Limb (tissue), 2 donors: ENCODE data around the gene TRMT1.
"Not testable (repeated sequence)": the region's sequence is repeated elsewhere in the genome, so short reads cannot be mapped to it uniquely, and the experiment has no call there.

Source experiments
- DNase-seq, 2 donors: peaks; one replicate each; pipeline ENCODE4 v3.0.0-alpha.2; 2016; ENCODE audit errors: extremely low spot score in 2 of 2

Gene TRMT1

DNA sequence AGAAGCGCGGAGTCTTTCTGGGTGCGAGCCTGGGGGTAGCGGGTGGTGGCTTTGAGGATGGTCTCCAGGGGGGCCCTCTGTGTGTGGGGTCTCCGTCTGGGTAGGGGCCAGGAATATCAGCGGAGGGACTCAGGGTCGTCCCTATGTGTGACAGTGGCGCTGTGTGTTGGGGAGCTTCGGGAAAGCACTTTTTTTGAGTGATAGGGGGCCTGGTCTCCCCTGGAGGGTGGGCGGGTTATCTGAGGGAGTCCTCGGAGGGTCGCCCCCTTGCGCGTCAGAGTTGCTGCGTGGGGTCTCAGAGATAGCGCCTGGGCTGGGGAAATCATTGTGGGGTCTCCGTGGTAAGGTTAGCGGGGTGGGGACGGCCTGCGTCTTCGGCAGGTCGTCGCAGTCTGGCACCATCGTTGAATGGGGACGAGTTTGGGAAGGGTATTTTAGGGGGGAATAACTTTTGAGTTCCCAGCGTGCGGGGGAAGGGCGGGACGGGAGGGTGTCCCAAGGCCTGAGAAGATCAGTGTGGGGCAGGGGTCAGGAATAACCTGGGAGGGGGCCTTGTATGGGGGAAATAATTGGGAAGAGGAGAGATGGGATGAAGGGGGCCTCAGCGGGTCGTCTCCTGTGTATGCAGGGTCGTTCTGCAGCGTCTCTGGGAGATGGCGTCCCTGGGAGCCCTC lies 34.5 kb upstream of the TRMT1 start:
- DNase-seq: no peak

- DNase-seq: peak; percentile 94 to 98
These were observed 33.8 kb upstream of the TRMT1 start, which contains the start of the genes IER2 and STX10 for GRCh38 chr19:13150187-13150930. Gene IER2, plus strand, starts transcription at chr19:13150411. Its CDS starts 2,776 bp downstream, at chr19:13153187. Gene STX10, minus strand, starts transcription at chr19:13150375. Its CDS starts 202 bp downstream, at chr19:13150173.

GRCh38 chr19:13149628-13150186 lies 33.2 kb upstream of the TRMT1 start:
- DNase-seq: no peak

DNA sequence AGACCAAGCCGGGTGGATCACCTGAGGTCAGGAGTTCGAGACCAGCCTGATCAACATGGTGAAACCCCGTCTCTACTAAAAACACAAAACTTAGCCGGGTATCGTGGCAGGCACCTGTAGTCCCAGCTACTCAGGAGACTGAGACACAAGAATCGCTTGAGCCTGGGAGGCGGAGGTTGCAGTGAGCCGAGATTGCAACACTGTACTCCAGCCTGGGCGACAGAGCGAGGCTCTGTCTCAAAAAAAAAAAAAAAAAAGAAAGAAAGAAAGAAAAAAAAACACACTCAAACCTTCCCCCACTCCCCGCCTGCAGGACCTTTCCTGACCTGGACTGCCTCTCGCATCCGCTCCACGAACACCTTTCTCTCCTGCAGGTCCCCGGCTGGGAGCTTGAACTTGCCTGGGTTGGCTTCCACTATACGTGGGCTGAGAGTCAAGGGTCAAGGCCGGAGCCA lies 32.7 kb upstream of the TRMT1 start:
- not testable (repeated sequence) for DNase-seq

DNA sequence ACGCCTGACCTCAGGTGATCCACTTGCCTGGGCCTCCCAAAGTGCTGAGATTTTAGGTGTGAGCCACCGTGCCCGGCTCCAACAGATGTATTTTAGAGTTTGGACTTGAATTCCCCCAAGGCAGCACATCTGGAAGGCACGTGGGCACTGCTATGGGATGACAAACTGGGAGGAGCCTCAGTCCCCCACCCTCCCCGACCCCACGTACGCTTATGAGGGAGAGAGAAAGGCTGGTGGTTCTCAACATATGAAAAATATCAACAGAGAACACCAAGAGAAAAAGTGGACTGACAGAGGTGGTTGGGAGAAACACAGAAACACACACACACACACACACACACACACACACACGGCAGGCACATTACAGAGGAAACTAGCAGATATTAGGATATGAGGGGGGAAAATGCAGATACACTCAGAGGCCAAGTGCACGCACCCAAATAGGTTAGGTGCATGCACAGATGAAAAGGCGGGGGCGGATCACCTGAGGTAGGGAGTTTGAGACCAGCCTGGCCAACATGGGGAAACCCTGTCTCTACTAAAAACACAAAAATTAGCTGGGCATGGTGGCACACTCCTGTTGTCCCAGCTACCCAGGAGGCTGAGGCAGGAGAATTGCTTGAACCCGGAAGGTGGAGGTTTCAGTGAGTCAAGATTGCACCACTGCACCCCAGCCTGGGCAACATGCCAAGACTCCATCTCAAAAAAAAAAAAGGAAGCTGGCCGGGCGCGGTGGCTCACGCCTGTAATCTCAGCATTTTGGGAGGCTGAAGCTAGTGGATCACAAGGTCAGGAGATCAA lies 30.4 kb upstream of the TRMT1 start:
- no peak for DNase-seq

DNA sequence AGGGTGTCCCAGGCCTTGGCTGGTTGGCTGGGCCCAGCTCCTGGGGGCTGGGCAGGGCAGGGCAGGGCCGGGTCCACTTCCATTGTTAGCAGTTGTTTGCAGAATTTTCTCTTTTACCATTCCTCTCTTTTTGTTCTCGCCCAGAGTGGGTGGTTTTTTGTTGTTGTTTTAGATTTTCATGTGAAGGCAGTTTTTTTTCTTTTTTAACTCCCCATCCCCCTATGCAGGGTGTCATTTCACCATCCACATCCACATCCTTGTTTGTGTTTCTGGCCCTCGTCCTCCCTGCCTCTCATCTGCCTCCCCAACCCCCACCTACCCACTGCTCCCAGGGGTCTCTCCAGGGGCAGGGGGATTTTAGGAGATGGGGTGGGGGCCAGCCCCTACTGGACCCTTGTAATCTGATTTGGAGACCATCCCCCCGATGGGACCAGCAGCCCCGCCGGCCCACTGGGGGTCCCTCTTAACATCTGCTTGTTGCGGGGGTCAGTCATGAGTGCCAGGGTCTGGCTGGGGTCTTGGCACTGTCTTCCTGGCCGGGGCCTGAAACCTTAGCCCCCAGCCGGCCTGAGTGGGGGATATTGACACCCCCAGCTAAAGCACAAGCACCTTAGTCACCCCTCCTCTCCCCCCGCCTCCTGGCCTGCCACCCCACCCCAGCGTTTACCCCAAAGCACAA lies 23.2 kb upstream of the TRMT1 start:
- no peak for DNase-seq

DNA sequence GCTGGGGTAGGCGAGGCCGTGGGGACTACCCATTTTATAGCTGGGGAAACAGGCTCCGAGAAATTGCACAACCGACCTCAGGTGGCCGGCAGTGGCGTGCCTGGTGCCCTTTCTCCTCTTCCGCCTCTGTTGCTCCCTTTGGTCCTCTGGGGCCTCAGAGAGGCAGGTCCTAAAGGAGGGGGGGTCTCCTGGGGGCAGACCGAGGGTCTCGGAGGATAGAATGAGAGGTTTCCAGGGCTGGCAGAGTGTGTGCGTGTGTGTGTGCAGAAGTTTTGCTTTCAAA lies 22.3 kb upstream of the TRMT1 start:
- DNase-seq: no peak

DNA sequence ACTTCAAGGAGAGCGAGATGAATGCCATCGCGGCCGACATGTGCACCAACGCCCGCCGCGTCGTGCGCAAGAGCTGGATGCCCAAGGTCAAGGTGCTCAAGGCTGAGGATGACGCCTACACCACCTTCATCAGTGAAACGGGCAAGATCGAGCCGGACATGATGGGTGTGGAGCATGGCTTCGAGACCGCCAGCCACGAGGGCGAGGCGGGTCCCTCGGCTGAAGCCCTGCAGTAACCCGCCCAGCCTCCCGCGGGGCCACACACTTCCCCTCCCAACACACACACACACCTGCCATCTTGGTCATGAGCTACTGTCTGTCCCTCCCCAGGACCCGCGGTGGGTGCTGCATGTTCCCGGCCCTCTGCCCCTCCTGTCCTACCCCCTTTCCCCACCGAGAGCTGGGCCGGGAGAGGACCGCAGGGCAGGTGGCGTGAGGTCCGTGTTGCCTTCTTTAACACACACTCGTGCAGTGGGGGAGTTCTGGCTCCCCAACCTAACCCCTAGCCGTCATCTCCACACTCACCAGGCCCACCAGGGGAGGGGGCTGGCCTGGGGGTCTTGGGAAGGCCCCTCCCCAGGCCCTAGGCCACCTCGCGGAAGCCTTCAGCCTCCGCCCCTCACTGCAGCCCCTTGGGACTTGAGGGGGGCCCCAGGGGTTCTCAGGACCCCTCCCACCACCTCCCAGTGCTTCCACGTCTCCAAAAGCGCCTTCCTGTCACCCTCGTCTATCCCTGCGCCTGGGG lies 21.8 kb upstream of the TRMT1 start:
- DNase-seq: no peak

GRCh38 chr19:13137290-13137794 lies 20.8 kb upstream of the TRMT1 start:
- no peak for DNase-seq

DNA sequence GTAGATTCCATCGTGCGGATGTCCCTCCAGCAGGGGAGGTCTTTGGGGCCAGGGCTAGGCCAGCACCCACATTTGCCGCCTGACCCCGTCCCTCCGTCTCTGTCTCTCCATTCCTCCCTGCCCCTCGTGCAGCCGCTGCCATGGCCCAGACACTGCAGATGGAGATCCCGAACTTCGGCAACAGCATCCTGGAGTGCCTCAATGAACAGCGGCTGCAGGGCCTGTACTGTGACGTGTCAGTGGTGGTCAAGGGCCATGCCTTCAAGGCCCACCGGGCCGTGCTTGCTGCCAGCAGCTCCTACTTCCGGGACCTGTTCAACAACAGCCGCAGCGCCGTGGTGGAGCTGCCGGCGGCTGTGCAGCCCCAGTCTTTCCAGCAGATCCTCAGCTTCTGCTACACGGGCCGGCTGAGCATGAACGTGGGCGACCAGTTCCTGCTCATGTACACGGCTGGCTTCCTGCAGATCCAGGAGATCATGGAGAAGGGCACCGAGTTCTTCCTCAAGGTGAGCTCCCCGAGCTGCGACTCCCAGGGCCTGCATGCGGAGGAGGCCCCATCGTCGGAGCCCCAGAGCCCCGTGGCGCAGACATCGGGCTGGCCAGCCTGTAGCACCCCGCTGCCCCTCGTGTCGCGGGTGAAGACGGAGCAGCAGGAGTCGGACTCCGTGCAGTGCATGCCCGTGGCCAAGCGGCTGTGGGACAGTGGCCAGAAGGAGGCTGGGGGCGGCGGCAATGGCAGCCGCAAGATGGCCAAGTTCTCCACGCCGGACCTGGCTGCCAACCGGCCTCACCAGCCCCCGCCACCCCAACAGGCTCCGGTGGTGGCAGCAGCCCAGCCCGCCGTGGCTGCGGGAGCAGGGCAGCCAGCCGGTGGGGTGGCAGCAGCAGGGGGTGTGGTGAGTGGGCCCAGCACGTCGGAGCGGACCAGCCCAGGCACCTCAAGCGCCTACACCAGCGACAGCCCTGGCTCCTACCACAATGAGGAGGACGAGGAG lies 18.8 kb upstream of the TRMT1 start:
- DNase-seq: no peak

- DNase-seq: no peak
These were observed 18.1 kb upstream of the TRMT1 start for GRCh38 chr19:13134626-13135025.

DNA sequence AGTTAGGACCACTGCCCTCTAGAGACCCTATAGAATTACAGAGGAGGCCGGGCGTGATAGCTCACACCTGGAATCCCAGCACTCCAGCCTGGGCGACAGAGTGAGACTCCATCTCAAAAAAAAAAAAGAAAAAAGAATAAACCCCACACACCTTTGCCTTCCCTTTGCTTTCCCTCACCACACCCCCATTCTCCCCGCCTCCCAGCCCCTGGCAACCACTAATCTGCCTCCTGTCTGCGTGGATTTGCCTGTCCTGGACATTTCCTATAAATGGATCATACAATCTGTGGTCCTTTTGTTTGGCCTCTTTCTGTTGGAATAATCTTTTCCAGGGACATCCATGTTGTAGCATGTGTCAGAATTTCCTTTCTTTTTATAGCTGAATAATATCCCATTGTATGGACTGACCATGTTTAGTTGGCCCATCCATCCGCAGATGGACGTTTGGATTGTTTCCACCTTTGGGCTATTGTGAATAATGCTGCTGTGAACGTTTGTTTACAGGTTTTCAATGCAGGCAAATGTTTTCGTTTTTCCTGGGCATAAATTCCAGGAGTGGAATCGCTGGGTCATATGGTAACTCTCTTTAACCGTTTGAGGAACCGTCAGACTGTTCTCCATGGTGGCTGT lies 16.8 kb upstream of the TRMT1 start:
- DNase-seq: no peak

DNA sequence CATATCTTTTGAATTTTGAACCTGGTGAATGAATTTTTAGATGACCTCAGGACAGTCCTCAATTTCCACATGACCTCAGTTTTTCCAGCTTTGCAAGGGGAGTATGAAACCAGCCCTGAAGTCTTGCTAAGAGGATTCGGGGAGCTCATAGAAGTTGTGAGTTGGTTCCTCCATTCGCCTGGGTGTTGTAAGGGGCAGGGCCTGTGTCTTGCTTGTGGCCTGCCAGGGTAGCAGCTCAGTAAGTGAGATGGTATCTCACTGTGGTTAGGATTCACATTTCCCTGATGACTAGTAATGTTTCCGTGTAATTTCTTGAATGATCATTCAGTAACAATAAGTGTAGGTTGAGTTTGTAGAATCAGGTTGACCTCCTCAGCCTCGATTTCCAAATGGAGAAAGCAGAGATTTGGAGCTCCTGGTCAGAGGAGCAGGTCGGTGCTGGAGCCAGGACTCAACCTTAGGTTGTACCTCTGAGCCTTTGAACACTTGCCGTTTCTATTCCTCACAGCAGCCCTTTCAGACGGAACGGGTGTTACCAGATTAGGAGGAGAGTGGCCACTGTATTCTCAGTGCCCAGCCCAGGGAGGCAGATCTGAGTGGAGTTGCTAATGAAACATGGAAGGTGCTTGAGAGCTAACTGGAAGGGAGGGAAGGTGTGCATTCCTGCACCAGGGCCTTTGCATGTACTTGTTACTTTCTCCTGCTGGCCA lies 16.1 kb upstream of the TRMT1 start:
- DNase-seq: no peak

GRCh38 chr19:13130886-13131490 lies 14.4 kb upstream of the TRMT1 start:
- no peak for DNase-seq

DNA sequence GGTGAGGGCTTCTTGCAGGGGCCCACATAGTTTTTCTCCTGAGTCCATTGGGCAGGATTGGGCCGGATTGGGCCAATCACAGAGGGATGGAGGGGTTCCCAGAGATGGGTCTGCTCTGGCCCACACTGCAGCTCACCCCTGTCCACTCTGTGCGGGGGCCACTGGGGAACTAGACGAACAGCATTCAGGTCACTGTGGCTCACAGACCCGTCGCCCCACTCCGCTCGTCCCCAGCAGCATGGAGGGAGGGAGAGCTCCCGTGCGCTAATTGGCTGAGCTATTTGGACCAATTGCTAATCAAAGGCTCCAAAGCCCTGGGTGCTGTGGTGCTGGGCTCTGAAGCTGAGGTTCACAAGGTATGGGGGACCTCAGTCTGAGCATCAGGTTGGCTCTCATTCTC lies 12.8 kb upstream of the TRMT1 start:
- DNase-seq: no peak

GRCh38 chr19:13128583-13128982 lies 12.0 kb upstream of the TRMT1 start:
- DNase-seq: no peak

GRCh38 chr19:13127811-13128575 lies 11.5 kb upstream of the TRMT1 start:
- DNase-seq: no peak
